Hematopoietic multipotent progenitor cell treated with erythropoietin and hydrocortisone succinate and interleukin-3 and kit ligand, for 8 days (in vitro differentiated cells): ENCODE data around the gene UVRAG.
"Not testable (repeated sequence)": the region's sequence is repeated elsewhere in the genome, so short reads cannot be mapped to it uniquely, and the experiment has no call there.

Experiments used
- DNase-seq: peaks from one replicate; pipeline ENCODE4 v3.0.0-alpha.2; 2015

UVRAG gene

DNA sequence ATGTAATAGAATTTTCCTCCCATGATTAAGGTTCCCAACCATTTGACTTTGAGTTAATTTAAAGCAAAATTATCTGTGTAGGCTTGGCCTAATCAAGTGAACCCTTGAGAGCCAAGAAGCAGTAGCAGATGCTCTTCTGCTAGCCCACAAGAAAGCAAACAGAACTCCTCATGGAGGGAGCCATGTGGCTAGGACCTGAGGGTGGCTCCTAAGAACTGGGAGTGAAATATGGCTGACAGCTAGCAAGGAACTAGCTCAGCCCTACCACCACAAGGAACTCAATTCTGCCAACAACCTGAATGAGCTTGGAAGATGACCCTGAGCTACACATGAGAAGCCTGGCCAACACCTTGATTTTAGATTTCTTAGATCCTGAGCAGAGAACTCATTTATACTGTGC is 223.6 kb downstream of the UVRAG start:
- no peak for DNase-seq

DNA sequence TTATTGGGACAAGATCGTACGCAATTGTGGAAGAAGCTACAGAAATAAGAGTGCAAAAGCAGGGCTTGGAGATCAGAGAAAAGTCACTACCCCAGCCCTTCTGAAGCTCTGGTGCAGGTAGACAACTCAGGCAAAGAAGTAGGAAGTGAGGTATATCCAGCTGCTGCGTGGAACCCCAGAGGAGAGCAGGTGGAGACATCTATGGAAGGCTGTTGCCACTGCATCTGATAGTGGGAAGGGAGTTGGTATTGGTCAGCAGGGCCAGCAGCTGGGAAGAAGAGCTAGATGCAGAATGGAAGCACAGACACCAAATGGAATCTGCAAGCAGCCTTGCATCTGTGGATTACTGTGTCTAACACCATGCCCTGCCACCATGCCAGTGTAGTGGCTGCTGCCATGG is 226.2 kb downstream of the UVRAG start:
- DNase-seq, result no peak

DNA sequence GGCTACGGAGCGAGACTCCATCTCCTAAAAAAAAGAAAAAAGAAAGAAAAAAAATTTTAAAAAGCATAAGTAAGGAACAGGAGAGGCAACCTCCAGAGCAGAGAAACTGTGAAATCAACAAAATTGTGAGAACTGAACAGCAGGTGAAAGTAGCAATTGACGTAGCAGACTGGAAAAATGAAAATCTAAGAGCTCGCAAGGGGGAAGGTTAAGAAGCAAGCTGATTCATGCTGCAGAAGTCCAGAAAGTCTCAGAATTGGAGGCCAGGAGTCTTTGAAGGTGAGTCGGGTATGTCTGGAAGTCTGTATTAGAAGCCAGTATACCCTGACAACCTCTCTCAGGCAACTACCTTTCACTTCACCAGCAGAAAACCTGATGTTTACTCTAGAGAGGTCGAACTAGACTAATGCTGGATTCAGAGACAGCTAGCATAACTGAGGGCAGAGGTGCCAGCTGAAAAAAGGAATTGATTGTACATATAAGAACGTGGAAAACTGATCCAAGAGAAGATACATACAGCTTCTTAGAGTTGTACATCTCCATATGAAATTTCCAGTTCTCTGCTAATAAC is 229.8 kb downstream of the UVRAG start:
- no peak for DNase-seq

DNA sequence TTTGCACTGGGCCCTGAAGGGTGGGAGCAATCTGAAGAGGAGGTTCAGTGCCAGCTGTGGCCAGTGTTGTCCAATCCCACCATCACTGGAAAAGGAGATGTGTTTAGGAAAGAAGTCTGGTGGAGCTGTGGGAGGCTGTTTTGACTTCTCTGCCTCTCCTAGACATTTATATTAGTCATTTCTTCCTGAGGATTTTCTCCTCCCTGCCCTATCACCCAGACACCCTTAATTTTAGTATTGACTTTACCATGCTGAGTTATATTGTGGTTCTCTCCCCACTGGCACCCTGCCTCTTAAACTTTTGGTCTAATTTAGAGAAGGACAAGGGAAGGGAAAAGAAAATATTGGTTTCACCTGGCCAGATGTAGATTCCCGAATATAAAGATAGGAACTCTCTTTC is 232.2 kb downstream of the UVRAG start:
- DNase-seq, result no peak

DNA sequence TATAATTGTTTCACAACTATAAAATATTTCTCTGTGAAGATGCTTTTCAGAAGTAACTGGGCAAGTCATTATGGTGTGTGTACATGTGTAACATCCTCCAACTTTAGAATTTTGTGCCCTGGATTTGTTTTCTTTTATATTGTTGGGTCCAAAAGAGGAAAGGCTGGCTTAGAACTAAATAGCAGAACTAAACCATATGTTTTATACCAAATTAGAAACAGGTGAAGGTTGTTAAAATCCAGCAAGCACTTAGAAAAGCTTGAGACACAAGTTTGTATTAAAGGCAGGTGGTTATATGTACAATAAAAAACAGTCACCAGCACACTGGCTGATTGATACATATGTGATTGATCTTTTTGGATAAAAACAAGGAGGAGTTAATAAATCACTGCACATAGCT is 232.8 kb downstream of the UVRAG start:
- DNase-seq, result no peak

DNA sequence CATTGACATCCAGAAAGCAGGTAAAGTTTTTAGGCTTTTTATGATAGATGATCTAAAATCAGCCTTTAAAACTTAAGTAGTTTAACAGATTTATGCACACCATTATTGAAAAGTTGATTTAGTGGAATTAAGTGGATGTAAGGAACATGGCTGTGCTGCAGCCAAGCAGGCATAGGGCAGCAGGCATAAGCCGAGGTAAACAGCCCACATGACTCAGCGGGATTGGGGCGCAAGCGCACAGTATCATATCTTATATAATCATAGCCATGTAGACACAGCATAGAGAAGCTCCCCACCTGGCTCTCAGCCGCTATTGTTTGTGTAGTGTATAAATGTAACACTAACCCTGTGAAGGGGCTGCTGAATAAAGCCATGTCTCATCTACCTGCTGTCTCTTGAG is 233.8 kb downstream of the UVRAG start:
- DNase-seq, result no peak

DNA sequence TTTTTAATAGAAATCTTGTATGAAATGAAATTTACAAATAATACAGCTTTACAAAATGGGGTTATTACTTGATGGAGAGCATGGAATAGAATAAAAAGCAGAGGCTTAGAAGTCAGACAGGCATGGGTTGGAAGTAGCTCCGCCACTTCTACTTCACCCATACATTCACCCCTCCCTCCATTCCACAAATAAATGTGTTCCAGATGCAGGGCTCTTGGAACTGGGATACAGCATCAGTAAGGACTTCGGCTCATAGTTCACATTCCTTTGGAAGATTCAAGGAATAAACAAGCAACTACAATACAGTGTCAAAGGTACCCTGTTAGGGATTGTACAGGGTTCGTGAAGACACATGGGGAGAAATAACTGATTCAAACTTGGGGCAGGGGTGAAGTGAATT is 234.5 kb downstream of the UVRAG start:
- no peak for DNase-seq

DNA sequence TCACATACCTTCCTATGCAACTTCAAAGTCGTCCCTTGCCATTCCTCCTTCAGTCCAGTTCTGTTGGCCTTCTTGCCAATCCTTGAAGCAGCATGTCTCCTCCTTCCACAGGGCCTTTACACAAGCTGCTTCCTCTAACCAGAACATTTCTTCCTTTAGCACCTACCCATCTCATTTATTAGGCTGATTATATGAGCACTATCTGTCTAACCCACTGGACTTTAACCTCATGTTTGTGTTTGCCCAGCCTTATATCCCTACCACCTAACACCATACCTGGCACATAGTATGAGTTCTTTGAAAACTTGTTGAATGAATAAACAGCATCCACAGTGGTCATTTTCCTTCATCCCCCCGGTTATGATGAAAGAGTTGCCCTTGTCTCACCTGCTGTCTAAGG is 236.9 kb downstream of the UVRAG start:
- DNase-seq, result no peak

DNA sequence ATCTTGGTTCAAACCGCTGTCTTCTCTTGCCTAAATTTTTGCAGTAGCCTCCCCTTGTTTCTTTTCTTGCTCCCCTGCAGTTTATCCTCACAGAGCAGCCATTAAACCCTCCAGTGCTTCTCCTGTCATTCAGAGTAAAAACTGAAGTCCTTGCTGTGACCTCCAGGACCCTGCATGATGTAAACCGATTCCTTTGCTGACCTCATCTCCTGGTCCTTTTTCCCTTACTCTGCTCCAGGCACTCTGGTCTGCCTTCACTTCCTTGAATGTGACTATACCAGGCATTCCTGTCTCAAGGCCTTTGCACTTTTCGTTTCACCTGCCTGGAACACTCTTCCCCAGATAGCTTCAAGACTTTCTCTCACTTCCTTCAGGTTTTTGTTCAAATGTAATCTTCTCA is 239.3 kb downstream of the UVRAG start:
- DNase-seq, result no peak

DNA sequence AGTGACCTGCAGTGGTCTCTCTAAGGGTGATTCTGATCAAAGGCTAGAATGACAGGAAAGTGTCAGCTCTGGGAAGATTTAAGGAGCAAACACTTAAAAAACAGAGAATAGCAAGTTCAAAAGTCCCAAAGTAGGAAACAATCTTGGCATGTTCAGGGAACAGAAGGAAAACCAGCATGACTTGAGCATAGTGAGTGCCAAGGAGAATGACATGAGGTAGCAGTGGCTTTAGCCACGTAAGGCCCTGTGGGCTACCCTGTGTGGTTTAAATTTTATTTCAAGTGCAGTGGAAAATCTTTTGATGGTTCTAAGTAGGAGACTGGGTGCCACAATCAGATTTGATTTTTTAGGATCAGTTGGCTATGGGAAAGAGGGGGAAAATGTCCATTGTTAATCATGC is 241.9 kb downstream of the UVRAG start:
- no peak for DNase-seq

DNA sequence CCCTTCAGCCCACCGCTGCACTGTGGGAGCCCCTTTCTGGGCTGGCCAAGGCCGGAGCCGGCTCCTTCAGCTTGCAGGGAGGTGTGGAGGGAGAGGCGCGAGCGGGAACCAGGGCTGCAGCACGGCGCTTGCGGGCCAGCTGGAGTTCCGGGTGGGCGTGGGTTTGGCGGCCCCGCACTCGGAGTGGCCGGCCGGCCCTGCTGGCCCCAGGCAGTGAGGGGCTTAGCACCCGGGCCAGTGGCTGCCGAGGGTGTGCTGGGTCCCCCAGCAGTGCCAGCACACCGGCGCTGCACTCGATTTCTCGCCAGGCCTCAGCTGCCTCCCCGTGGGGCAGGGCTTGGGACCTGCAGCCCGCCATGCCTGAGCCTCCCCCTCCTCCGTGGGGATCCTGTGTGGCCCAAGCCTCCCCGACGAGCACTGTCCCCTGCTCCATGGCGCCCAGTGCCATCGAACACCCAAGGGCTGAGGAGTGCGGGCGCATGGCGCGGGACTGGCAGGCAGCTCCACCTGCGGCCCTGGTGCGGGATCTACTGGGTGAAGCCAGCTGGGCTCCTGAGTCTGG is 245.5 kb downstream of the UVRAG start:
- DNase-seq, result not testable (repeated sequence)

DNA sequence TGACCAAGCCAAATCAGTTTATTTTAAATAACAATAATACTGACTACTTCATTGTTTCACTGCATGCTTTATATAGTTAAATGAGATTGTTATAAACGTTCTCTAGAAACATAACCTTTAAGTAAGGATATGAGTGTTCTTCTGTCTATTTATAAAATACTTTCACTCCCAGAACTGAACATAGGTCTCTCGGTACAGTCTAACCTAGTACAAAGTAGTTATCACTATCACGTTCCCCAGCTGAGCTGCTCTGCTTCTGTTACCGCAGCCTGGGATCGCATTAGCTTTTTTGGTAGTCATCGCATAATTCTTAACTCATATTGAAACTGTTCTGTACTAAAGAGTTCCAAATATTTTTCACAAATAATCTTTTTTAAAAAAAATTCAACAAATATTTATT is 247.7 kb downstream of the UVRAG start:
- no peak for DNase-seq

DNA sequence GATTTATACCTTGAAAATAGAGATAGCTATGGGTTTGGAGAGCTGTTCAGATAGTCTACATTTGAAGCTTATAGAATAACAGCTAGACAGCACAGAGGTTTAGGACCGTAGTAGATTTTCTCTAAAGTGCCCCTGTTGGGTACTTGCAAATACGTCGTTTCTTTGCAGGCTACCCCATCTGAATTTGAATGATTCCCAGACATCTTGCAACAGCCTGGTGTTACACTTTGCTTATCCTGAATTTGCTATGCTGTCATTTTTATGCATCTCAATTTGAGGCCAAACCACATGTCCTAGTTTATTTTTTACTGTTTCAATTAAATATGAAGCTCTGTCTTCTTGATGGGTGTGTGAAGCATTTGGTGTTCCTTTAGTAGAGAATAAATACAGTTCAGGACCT is 249.2 kb downstream of the UVRAG start:
- DNase-seq, result no peak

DNA sequence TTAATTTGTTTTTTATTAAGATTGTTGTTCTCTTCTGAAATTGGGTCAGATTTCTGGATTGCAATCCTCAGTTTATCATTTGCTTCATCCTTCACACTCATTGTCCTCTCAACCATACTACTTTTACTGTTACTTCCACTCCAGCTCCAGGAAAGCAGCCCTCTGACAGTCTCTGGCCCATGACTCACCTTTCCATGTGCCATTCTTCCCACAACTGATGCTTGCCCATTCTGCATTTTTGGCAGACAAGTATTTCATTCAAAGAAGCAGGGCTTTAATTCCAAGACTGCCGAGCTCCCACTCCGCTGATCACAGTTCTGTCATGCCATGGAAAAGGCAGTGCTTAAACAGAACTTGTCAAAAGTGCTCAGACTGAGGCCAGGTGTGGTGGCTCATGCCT is 252.1 kb downstream of the UVRAG start:
- DNase-seq, result no peak

DNA sequence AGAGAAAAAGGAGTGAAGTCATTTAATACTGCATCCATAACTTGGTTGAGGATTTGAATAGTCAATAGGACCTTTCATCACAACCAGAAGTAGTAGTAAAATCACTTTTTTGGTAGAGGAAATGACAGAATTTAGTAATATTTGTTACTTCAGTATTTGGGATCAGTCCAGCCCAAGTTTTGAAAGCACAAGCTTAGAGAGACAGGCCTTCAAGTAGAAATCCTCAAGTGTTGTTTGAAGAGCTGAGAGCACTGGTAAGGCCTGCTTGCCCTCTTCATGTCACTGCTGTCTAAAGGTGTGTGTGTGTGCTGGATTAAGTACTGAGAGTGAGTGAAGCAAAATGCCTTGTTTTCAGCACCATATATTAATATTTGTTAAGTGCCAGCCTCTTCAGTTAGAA is 254.0 kb downstream of the UVRAG start:
- no peak for DNase-seq

DNA sequence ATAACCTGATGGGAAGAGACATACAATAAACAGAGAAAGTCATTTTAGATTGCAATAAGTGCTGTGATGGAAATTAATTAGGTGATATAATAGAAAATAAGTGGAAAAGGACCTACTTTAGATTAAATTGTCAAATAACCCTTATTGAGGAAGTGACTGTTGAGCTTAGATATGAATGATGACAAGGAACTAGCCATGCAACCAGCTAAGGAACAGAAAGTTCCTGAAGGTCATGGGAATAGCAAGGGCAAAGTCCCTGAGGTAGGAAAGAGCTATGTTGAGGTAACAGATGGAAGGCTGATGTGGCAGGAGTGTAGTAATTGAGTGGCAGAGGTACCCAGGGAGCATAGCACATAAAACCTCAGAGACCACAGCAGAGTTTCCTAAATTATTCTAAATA is 256.1 kb downstream of the UVRAG start:
- DNase-seq, result no peak

DNA sequence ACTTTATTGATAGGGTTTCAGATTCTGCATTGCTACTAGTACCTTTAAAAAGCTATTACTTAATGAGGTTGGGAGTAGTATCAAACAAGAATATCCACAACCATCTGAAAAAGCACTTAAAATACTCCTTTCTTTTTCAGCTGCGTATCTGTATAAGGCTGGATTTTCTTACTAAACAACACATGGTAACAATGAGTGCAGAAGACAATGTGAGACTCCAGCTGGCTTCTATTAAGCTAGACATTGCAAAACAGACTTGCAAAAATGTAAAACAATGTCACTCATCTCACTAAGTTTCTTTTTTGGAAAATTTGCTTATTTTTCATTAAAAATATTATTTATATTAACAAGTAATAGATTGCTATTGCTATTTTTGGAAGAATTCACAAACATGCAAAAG is 258.7 kb downstream of the UVRAG start:
- DNase-seq, result no peak

DNA sequence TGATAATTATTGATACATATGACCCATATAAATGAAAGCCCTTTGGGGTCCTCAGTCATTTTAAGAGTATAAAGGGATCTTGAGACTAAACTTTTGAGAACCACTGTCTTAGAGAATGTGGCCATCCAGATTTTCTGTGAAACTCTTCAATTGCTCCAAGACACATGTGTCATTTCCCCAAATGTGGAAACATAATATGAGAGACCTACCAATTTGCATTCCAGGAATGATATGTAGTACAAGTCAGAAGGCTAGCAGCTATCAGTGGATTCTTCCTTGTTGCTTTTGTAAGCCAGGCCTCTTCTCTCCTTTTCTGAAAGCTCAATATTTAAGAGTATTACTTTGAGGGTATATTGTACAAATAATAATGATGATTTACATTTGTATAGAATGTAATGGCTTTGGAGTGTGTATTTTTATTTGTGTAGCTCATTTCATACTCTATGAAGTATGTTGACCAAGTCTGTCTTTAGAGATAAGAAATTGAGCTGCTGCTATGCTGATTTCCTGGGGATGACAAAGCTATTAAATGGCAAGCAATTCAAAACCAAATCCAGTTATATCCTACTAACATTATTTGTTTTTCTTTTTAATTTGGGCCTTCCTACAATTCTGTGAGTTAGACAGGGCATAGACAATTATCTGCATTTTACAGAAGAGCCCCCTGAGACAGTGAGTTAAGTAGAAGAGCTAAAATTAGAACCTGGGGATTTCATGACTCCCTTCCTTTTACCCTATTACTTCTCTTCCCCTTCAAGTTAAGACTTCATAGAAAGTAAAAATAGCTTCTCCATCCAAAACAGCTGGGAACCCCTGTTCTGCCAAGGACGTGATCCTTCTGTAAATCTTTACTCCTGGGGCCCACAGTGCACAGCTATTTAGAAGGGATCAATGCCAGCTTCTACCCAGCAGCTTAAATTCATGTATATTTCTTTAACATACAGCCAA is 259.4 kb downstream of the UVRAG start:
- DNase-seq, result peak; percentile 76

DNA sequence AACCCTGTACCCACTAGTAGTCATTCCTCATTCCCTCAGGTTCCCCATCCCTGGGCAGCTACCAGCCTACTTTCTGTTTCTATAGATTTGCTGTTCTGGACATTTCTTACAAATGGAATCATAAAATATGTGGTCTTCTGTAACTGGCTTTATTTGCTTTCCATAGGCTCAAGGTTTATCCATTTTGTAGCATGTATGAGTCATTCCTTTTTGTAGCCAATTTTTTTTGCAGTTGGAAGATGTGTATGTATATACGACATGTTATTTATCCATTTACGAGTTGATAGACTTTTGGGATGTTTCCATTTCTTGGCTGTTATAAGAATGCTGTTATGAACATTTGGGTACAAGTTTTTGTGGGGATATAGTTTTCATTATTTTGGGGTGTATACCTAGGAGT is 260.7 kb downstream of the UVRAG start:
- no peak for DNase-seq

DNA sequence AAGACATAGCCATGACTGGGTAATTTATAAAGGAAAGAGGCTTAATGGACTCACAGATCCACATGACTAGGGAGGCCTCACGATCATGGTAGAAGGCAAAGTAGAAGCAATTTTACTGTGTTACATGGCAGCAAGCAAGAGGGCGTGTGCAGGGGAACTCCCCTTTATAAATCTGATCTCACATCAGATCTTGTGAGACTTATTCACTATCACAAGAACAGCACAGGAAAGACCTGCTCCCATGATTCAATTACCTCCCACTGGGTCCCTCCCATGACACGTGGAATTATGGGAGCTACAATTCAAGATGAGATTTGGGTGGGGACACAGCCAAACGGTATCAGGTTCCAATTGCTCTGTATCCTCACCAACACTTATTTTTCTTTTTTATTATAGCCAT is 261.2 kb downstream of the UVRAG start:
- DNase-seq, result not testable (repeated sequence)

DNA sequence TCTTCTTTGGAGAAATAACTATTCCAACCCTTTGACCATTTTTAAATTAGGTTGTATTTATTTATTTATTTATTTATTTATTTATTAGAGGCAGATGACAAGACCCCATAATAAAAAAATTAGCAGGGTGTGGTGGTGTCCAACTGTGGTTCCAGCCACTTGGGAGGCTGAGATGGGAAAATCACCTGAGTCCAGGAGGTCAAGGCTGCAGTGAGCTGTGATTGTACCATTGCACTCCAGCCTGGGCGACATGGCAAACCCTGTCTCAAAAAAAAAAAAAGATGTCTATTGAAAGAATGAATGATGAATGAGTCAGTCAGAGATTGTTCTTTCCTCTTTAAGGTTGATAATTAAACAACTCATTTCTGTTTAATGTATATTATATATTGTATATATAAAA is 261.7 kb downstream of the UVRAG start:
- DNase-seq, result no peak

DNA sequence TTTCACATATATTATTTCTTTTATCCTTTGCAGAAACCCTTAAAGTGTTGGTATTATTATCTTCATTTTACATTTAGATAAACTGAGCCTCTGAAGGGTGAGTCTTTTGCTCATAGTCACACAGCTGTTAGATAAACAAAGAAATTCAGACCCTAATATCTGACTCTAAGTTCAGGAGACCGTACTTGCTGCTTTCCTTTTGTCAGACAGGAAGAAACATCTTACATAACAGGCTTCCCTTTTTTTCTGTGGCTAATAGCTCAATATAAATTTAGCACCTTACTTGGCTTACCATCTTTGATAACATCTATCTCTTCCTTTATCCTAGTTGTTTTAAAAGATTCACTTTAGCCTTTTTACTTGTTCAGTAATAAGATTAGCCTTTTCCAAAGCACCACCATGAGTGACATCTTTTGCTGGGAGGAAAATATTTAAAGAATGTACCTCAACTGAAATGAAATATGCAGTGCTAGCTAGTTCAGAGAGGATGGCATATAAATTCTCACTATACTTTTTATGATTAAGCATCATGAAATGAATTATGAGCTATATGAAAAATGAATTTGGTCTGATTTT is 262.7 kb downstream of the UVRAG start:
- DNase-seq, result no peak

DNA sequence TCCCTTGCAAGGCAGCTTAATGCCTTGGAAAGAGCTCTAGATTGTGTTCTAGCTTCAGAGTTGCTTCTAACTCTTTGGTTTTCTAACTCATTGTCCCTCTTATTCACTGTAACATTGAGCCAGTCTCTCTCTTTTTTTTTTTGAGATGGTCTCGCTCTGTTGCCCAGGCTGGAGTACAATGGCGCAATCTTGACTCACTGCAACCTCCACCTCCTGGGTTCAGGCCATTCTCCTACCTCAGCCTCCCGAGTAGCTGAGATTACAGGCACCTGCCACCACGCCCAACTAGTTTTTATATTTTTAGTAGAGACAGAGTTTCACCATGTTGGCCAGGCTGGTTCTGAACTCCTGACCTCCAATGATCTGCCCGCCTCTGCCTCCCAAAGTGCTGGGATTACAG is 266.1 kb downstream of the UVRAG start:
- DNase-seq, result not testable (repeated sequence)
